ENCODE data around the gene GSDME. TPM values are rescaled to one million over a fixed set of nuclear protein-coding genes. Genes with fewer than 3 reads are reported as not detected.

The GSDME gene
- total RNA-seq, 4 donors from 2014 or later, result 3.1 to 5.2 (median 3.9) TPM

- Histone ChIP-seq H3K9me3 (no peaks in the 10 kb centered on the region), H3K4me3 (no peak overlapping the region), H3K27ac (no peak overlapping the region), H3K27me3 (no peaks in the 10 kb centered on the region), H3K36me3 (no peaks in the 10 kb centered on the region), H3K4me1 (peaks cover 0 to 8% of the 10 kb centered on the region in 2 donors)
- ATAC-seq (no peak), DNase-seq (no peak)
- intact Hi-C loops (cut with DNase I; ENCODE audit: low total_unique reads), result no loop called here
- TF ChIP-seq POLR2A (IDR thresholded peaks at IDR 0.05), result no peak
- no peak for TF ChIP-seq CTCF (IDR thresholded peaks at IDR 0.05 in 4 of 5, conservative IDR thresholded peaks at IDR 0.05 in 1 of 5)
- in situ Hi-C loops (cut with MboI; ENCODE audit: low sequenced_read_pairs in 4 of 4), result no loop called here
Observed at GRCh38 chr7:24713850-24714675, 43.2 kb downstream of the GSDME start.

DNA sequence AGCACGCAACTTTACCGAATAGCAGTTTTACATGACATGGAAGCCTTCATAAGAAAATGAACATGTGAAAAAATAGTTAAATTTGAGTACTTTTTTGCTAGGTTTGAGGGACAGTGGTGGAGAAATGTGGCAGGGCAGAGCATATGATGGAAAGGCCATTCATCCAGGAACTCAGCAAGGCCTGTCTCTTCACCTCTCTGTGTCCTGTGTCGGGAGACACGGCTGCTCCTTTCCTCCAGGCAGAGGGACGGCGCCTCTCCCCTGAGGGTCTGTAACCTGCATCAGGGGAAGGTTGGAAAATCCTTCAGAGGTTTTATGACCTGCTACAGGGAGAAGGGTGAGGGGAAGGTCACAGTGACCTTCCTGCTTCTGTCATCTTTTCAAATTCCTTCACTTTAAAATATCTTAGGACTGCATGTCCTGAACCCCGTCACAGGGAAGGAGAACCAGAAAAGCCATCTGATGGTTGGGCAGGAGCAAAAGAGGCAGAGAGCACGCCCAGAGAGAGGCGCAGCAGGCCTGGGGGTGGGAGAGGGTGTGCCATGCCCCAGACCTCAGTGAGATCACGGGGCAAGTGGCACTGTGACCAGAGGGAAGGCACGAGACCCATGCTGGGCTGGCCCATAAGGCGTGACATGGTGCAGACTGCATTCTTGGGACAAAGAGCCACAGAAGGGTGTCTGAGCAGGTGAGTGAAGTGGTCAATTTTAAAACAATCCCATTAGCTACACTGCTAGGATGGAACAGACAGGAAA lies 44.0 kb downstream of the GSDME start:
- Histone ChIP-seq H3K9me3 (no peaks in the 10 kb centered on the region), H3K27me3 (no peaks in the 10 kb centered on the region), H3K4me1 (peaks cover 0 to 8% of the 10 kb centered on the region in 2 donors), H3K36me3 (no peaks in the 10 kb centered on the region), H3K27ac (no peak overlapping the region), H3K4me3 (no peak overlapping the region)
- in situ Hi-C loops (cut with MboI; ENCODE audit: low sequenced_read_pairs in 4 of 4) (no loop called here), intact Hi-C loops (cut with DNase I; ENCODE audit: low total_unique reads) (no loop called here)
- TF ChIP-seq POLR2A (IDR thresholded peaks at IDR 0.05), result no peak
- no peak for TF ChIP-seq CTCF (IDR thresholded peaks at IDR 0.05 in 4 of 5, conservative IDR thresholded peaks at IDR 0.05 in 1 of 5)
- DNase-seq (no peak), ATAC-seq (no peak)

DNA sequence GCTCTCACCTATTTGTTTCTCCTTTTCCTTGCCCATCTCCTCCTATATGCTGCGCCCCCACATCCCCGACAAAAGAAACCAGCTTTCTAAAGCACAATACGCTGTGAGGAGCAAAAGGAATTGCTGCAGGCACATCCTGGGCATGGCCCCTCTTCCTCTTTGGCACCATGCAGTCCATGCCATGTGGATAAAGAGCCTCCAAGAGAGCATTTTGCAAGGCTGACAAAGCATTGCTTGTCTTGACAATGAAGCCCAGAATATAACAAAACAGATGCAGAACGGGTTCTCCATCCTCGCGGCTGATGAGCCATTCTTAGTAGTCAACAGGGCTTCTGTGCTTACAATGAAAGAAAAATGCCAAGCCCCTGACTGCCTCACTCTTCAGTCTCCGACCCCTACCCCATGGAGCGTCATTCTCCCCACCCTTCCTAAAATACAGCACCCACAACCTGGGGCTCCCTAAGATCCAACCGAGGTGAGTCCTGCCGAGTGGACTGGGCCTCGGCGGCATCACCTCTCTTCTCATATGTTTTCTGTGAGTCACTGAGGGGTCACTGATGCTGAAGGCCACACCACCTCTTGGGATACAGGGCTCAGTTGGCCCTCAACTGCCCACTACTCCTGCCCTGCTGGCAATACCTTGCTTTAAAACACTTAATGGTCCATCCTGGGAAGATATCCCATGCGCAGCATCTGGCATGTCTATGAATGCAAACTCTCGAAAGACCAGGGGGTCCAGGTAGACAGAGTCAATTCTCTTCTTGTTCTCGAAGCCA lies 47.5 kb downstream of the GSDME start:
- H3K27me3 ChIP-seq, result no peaks in the 10 kb centered on the region
- DNase-seq (no peak), ATAC-seq (no peak)
- intact Hi-C loops (cut with DNase I; ENCODE audit: low total_unique reads), result no loop called here
- no peak overlapping the region for H3K4me3 ChIP-seq
- H3K9me3 ChIP-seq, result no peaks in the 10 kb centered on the region
- peaks cover 22 to 27% of the 10 kb centered on the region in 2 donors for H3K4me1 ChIP-seq
- H3K27ac ChIP-seq, result no peak overlapping the region
- TF ChIP-seq POLR2A (IDR thresholded peaks at IDR 0.05) (no peak), CTCF (IDR thresholded peaks at IDR 0.05 in 4 of 5, conservative IDR thresholded peaks at IDR 0.05 in 1 of 5) (no peak)
- no peaks in the 10 kb centered on the region for H3K36me3 ChIP-seq
- in situ Hi-C loops (cut with MboI; ENCODE audit: low sequenced_read_pairs in 4 of 4), result no loop called here

- H3K27ac ChIP-seq, result no peak overlapping the region
- peaks cover 30 to 34% of the 10 kb centered on the region in 2 donors for H3K4me1 ChIP-seq
- H3K27me3 ChIP-seq, result no peaks in the 10 kb centered on the region
- TF ChIP-seq CTCF (IDR thresholded peaks at IDR 0.05 in 4 of 5, conservative IDR thresholded peaks at IDR 0.05 in 1 of 5), result no peak
- no peak for TF ChIP-seq POLR2A (IDR thresholded peaks at IDR 0.05)
- no peak overlapping the region for H3K4me3 ChIP-seq
- no peak for ATAC-seq
- H3K9me3 ChIP-seq, result no peaks in the 10 kb centered on the region
- no peaks in the 10 kb centered on the region for H3K36me3 ChIP-seq
- DNase-seq, result no peak
- intact Hi-C loops (cut with DNase I; ENCODE audit: low total_unique reads) (no loop called here), in situ Hi-C loops (cut with MboI; ENCODE audit: low sequenced_read_pairs in 4 of 4) (no loop called here)
Observed at GRCh38 chr7:24709051-24709450, 48.2 kb downstream of the GSDME start.
